HG03175 (cell line): ENCODE results near the gene KIFC3.
"Not testable (repeated sequence)": the region's sequence is repeated elsewhere in the genome, so short reads cannot be mapped to it uniquely, and the experiment has no call there.

Source experiments
- ATAC-seq: cut with Tn5 transposase; IDR thresholded peaks from one replicate; pipeline ENCODE4 v1.9.1; 2021; ENCODE audit warnings: mild to moderate bottlenecking, moderate library complexity; ENCODE audit not compliant: unreplicated experiment

The KIFC3 gene

DNA sequence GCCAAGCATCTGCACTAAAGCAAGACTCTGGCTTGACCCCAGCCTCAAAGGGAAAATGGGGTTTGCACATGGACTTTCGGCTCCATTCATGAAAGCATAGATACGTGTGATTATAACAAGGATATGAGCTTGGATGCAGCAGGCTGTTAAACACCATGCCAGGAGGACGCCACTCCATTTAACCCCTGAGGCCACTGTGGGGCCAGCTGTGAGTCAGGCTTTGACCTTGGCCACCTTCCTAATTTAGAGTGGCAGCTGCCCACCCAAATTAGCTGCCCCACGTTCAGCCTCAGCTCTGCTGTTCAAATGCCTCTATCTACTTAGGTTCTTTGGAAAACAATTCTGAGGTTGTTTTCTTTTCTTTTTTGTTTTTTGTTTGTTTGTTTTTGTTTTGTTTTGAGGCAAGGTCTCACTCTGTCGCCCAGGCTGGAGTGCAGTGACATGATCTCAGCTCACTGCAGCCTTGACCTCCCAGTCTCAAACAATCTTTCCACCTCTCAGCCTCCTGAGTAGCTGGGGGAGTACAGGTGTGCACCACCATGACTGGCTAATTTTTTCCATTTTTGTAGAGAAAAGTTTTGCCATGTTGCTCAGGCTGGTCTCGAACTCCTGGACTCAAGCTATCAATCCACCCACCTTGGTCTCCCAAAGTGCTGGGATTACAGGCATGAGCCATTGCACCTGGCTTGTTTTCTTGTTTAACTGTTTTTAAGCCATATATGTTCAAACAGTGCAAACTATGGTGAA, 23.2 kb upstream of the KIFC3 start:
- no peak for ATAC-seq

DNA sequence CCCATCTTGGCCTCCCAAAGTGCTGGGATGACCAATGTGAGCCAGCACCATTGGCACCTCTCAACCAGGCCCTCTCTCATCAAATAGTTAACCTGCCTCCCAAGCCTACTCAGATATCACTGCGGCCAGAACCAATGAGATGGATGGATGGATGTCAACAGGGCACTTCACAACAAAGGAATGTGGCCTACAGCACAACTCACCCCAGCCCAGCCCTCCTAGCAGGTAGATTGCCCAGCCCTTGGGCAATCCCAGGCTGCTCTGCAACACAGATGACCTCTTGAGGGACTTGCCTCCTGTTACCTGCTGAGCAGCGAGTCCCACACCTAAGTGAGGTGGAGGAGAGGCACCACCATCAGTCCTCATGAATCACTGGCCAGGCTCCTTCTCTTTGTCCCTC, 22.6 kb upstream of the KIFC3 start:
- ATAC-seq: no peak

DNA sequence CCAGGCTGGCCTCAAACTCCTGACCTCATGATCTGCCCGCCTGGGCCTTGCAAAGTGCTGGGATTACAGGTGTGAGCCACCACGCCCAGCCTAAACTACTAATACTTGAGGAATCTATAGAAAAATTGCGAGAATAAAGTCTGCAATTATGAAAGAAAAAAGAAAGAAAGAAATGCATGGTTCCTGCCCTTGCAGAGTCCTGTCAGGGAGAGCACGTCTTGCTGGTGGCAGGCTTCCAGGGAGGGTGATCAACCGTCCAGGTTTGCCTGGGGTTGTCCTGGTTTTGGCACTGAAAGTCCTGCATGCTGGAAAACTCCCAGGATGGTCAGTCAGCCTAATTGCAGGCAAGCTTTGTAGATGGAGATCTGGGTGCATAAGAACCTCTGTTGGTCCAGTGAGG, 21.5 kb upstream of the KIFC3 start:
- ATAC-seq: no peak

DNA sequence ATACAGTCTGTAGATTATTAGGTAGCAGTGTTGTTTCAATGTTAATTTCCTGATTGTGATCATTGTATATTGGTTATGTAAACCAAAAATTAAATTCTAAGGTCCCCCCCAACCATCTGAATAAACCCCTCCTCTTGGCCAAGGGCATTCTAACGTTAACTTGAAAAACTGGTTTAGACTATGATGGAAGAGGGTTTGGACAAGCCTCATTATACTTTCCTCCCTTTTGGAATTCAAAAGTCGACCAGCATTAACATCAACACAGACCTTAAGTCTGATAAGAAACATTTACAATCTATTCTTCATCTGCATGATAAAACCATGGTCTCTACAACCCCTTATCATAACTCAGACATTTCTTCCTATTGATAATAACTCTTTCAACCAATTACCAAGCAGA, 20.6 kb upstream of the KIFC3 start:
- ATAC-seq: no peak

DNA sequence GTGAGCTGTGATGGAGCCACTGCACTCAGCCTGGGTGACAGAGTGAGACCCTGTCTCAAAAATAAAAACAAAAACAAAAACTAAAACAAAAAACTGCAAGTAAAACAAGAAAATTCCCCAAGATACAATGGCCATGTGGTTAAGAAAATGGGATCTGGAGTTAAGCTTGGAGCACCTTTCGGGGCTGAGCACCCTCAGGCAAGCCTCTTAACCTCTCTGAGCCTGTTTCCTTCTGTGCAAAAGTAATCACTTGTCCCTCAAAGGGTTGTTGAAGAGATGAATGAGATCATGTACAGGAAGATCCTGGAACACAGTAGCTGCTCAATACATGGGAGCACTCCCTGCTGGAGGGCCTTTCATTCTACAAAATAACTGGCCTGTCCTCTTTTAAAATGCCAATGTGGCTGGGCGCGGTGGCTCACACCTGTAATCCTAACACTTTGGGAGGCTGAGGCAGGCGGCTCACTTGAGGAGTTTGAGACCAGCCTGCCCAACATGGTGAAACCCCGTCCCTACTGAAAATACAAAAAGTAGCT, 19.8 kb upstream of the KIFC3 start:
- no peak for ATAC-seq

DNA sequence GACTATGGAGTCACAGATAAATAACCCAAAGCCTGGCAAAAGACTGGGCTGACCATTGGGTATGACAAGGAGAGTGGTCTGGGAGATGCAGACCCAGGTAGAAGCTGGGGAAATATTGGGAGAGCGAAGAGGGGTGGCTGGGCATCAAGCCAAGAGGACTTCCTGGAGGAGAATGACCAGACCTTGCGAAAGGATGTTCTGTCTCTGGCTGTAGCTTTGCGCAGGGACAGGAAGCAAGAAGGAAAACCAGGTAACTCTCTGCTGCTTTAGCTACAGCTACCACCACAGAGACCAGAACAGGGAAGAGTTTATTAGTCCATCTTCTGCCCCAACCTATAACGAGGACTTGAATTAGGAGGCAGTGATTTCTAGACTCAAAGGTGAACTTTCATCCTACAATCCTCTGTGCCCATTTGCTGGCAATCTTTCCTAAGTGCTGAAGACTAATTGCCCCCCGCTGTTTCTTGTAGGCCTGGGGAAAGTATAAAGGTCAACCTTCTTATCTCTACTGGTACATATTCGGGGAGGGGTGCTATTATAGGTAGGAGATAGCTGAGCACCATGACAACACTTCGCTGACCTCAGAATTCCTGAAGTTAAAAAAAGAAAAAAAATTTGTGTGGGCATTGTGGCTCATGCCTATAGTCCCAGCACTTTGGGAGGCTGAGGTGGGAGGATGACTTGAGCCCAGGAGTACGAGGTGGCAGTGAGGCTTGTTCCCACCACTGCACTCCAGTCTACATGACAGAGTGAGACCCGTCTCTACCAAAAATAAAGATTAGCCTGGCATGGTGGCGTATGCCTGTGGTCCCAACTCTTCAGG, 19.1 kb upstream of the KIFC3 start:
- no peak for ATAC-seq

DNA sequence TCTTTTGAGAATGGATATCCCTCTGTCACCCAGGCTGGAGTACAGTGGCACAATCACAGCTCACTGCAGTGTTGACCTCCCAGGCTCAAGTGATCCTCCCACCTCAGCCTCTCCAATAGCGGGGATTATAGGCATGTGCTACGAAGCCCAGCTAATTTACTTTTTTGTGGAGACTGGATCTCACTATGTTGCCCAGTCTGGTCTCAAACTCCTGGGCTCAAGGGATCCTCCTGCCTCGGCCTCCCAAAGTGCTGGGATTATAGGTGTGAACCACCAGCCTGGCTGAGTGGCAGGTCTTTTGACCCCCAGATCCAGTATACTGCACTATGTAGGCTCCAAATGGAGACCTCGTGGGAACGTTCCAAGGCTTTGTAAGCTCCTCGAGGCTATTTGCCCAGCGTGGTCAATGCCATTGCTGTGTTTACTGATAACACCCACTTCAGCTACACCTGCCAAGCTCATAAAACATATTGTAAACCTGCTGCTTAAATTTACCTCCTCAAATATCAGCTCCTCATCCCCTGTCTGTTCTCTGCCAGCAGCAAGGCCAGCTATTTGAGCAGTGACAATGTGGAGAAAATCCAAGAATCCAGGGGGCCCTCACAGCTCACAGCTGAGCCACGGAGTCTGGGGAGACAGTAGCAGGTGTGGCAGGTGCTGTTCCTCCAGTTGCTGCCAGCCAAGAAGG, 16.2 kb upstream of the KIFC3 start:
- ATAC-seq: no peak

DNA sequence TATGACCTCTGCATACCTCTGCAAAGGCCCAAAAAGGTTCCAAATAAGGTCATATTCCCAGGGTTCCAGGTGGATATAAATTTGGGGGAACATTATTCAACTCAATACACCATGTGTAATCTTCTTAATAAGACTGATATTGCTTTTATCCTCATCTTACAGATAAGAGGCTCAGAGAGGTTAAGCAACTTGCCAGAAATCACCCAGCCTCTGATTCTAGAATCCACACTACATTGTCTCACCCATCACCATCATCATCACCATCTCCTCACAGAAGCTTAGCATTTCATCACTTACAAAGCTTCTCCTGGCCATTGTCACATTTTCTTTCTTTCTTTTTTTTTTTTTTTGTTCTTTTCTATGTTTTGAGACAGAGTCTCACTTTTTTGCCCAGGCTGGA, 15.4 kb upstream of the KIFC3 start:
- ATAC-seq: no peak

DNA sequence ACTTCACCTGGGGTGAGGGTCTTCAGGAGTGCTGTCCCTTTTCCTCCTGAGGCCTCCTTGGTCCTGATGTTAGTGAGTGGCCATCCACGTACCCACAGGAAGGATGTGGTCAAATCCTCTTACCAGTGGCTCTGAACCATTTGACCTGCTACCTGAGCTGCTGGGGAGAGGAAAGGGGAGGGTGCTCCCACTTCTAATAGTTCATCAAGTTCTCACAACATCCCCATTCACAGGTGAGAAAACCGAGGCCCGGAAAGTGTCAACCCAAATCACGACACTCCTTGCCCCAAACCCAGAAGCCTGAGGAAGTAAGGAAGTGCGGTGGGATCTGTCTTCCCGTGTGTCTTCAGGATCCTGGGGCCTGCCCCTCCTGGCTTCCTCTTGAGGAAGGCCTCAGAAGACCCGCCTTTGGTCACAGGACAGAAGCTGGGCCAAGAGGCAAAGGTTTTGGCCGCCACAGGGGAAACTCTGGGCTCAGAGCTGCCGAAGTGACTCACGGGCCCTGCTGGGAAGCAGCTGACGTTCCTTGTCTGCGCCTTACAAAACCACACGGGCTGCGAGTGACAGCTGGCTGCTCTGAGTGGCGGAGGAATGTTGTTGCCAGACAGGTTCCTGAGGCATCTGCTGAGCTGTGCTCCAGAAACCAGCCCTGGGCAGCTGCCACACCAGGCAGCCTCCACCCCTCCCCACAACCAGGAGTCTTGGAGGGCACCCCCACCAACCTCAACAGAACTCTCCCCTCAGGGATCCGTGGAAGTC, 13.9 kb upstream of the KIFC3 start:
- ATAC-seq: peak; percentile 57

DNA sequence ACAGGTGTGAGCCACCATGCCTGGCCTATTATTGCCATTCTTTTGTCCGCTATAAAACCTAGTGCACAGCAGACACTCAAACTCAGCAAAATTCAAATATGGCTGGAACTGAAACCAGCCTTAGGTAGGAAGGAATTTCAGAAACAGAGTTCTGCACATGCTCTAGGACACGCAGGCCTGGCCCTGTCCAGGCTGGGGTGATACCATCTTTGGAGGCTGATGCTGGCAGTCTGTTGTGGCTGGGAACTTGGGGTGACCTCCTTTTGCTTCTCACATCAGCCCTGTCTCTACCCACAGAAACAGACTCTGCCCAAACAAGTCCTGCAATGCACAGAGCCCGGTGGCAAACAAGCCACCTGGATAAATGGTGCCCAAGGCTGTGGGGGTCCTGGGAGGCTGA, 12.6 kb upstream of the KIFC3 start:
- no peak for ATAC-seq

DNA sequence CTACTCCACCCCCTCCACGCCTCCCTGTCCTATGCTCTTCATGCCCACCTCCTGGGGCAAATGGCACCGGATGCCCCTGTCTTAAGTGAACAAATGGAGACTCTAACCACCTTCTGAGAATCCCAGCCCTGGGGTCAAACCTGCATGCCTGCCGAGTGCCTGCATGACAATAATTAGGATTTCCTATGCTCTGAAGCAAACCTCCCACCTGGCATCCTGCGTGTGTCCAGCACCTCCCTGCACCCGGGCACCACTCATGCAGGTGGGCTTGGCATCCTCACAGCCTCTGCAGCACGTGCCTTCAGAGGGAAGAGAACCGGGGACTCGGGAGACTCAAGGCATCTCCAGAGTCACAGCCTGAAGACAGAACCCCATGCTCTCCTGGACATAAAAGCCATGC, 11.2 kb upstream of the KIFC3 start:
- no peak for ATAC-seq

DNA sequence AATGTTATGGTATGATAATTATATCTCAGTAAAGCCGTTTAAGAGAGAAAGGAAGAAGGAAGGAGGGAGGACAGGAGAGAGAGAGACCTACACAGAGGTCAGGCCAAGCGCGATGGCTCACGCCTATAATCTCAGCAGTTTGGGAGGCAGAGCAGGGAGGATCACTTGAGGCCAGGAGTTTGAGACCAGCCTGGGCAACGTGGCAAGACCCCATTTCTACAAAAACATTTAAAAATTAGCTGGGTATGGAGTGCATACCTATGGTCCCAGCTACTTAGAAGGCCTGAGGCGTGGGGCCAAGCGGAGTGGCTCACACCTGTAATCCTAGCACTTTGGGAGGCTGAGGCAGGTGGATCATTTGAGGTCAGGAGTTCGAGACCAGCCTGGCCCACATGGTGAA, 9.0 kb upstream of the KIFC3 start:
- not testable (repeated sequence) for ATAC-seq

DNA sequence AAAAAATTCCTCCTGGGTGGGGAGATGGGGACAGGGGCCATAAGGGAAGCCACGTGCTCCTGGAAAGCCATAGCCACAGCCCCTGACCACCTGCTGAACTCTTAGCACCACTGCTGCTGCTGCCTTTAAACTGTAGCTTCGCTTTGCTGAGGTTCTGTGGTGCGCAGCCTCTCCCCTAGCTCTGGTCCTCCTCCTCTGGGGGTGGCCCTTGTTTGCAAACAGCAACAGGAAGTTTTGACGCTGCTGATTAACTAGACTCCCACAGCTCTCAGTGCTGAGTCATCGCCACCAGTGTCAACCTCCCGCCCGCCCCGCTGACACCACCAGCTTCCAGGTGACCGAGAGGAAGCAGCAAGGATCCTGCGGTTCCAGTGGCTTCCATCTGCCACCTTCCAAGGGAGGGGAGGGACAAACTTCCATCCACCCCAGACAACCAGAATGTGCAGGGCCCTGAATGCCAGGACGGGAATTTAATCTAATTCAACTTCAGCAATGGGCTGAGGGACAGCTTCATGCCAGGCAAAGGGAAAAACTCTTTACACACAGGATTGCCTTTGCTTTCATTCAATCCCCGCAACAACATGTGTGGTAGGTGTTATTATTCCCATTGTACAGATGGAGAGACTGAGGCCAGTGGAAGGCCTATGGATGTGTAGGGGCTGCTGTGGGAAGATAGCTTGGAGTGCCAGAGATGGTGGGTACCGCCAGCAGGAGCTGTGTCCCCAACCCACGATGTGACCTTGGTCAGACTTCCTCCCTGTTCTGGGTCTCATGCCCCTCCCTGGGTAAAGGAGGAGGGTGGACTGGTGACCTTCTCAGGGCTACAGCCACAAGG, 8.1 kb upstream of the KIFC3 start:
- ATAC-seq: peak; percentile 98

DNA sequence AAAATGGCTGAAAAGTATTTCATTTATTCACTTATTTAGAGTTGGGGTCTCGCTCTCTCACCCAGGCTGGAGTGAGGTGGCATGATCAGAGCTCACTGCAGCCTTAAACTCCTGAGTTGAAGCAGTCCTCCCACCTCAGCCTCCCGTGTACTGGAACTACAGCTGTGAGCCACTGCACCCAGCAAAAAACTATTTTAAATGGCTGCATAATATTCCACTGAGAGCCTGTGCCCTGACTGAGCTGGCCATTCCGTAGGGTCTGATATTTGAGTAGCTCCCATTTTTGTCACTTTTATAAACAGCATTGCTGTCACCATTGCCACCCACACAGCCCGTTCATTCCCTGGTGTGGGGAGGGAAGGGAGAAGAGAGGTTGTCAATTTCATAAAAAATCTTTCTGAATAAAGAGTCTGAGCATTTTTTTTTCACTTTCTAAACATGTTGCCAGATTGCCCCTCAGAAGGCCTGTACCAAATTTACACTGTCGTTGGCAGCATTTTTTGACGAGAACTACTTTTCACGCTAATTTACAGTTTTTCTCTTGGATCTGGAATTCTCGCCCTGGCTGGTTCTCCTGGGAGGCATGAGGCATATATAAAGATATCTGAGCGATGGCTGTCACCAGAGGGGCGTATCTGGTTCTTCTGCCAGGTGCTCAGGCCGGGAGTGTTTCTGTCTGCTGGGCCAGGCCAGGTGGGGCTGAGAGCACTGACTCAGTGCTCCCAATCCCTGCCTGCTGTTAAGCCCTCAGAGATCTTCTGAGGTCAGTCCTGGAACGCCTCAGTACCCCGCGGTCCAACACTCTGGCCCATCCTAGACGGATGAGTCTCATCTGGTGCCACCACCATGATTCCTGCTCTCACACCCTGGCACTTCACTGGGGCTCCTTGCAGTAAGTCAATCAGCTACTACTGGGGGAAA, 7.2 kb upstream of the KIFC3 start:
- peak; percentile 16 for ATAC-seq

DNA sequence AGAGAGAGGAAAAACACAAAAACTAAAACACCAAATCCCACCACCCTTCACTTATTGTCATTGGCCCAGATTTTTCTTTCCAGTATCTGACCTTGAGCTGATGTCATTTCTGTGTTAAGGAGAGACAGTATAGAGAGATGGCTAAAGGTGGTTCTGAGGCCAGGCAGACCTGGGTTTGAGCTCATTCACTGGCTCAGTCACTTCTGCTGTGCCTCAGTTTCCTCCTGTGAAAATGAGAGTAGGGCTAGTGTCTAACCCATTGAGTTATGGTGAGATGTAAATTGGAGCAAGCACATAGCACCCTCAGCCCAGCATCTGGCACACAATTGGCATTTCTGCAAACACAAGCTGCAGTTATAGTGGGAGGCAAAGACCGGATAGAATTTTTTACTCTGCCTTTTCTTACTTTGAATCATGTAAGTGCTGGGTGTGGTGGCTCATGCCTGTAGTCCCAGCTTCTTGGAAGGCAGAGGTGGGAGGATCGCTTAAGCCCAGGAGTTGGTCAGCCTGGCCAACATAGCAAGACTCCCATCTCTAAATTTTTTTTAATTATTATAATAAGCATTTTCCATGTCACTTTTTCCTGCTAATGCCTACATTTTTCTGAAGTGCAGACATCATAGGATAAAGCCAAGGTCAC, 6.4 kb upstream of the KIFC3 start:
- no peak for ATAC-seq

DNA sequence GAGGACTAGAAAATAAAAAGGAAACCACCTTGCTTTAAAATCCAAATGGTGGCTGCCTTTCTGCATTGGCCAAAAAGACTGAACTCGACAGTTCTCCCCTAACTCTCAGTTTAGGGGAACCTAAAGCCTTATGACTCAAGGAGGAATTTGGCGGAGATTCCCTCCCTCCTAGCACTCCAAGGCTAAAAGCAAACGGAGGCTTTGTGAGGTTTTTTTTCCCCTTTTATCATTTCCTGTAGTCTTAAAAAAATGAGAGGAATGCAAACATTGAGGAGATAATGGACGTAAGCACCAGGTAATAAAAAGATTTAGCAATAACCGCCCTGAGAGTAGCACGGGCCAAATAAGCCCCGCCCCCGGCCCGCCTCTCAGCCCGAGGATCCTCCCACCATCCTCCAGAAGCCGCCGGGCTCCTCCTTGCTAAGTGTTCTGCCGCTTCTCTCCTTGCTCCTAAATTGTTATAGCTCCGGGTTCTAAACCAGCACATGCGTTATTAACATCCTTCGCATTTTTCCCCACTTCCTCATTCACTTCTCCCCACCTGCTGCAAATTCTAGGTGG, 5.8 kb upstream of the KIFC3 start:
- ATAC-seq: no peak

DNA sequence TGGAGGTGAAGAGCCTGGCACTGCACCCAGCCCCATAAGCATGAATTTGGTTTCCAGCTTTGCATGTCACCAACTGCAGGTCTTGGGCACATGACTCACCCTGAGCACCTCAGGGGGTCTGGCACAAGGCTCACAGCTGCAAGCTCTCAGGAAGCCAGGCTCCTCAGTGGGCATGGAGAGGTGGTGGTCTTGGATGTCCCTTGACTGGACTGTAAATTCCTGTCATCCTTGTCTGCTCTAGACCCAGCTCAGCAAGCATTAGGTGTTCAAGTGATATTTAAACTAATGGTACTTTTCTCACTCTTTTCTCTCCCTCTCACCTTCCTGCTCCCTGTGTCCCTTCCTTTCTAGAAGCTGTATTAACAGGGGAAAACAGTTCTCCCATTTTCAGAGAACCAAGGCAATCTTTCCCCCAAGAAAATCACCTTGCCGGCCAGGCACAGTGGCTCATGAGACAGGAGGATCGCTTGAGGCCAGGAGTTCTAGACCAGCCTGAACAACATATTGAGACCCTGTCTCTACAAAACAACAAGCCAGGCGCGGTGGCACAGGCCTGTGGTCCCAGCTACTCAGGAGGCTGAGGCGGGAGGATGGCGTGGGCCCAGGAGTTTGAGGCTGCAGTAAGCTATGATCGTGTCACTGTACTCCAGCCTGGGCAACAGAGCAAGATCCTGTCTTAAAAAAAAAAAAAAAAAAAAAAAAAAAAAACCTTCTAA, 5.1 kb upstream of the KIFC3 start:
- ATAC-seq: no peak
